Mucosa of descending colon (tissue), 3 donors: ENCODE measurements around the gene IQCF5. TPM values are rescaled to one million over a fixed set of nuclear protein-coding genes. Genes with fewer than 3 reads are reported as not detected.
A peak's percentile ranks its signal among the peaks of the same experiment; 100 is the strongest.
"Not testable (repeated sequence)": the region's sequence is repeated elsewhere in the genome, so short reads cannot be mapped to it uniquely, and the experiment has no call there.

ENCODE experiments used
- ATAC-seq: fragments of 200-7000 bp; cut with Tn5 transposase; one replicate; pipeline ENCODE4 v1.9.1; 2020; ENCODE audit warnings: mild to moderate bottlenecking, moderate library complexity
- DNase-seq, 3 donors: peaks; one replicate each; pipeline ENCODE4 v3.0.0-alpha.2; 2020
- H3K36me3 ChIP-seq: fragments of 200-600 bp; one replicate; pipeline ENCODE4 v1.8.0; 2021; ENCODE audit warnings: low read depth, mild to moderate bottlenecking
- H3K4me1 ChIP-seq: fragments of 200-600 bp; one replicate; pipeline ENCODE4 v1.8.0; 2021; ENCODE audit warnings: low read depth, mild to moderate bottlenecking
- H3K4me3 ChIP-seq: fragments of 200-600 bp; one replicate; pipeline ENCODE4 v1.8.0; 2021; ENCODE audit warnings: mild to moderate bottlenecking
- H3K9me3 ChIP-seq: fragments of 200-600 bp; one replicate; pipeline ENCODE4 v1.8.0; 2021; ENCODE audit warnings: mild to moderate bottlenecking
- CTCF ChIP-seq: fragments of 200-600 bp; IDR thresholded peaks from one replicate; pipeline ENCODE4 v1.8.0; 2022; ENCODE audit warnings: antibody characterized with exemption, mild to moderate bottlenecking
- intact Hi-C, 2 donors: fragments of 100-400 bp; cut with DNase I in 1 of 2; cut with micrococcal nuclease in 1 of 2; formaldehyde crosslinking; loops; one replicate each; pipeline versions ENCODE4 v1.11.0 to v1.11.1; 2022; cut with DNase I, micrococcal nuclease
- long read RNA-seq, 2 donors: library from polyadenylated mRNA; unstranded; transcript quantifications; one replicate each; pipeline ENCODE4 v2.0.0, GENCODE V29; 2019 to 2021
- total RNA-seq, 3 donors: library from RNA; stranded (reverse); fragmentation: NEBNext Ultra II Directional in 2 of 3; extraction: Animal tissue kit (Norgen Biotek cat#: 25700) in 2 of 3; gene quantifications; one replicate each; pipeline versions ENCODE4 v1.2.1 to v1.2.4, GENCODE V29; 2021 to 2023
- donor health status: DM: no; HTN: no; CAD: no; lungs with moderate emphysema.
- donor health status: DM: no; HTN: no; CAD: no.
- donor health status: DM: no; HTN: yes; CAD: no.

The IQCF5 gene
- not detected for total RNA-seq
- long read RNA-seq, donor 1: 0 reads
- long read RNA-seq, donor 2: 0 reads

- no peak within 1 kb of the TSS for H3K4me3 ChIP-seq
- DNase-seq: no peak
- ATAC-seq: no peak
- no peaks in the 10 kb centered on the region for H3K9me3 ChIP-seq
- no peaks in the 10 kb centered on the region for H3K4me1 ChIP-seq
- no peaks in the 10 kb centered on the region for H3K36me3 ChIP-seq
- intact Hi-C loops: no loop called here
- no peak for TF ChIP-seq CTCF
Observed at GRCh38 chr3:51875501-51875900, at the start of gene IQCF5. IQCF5 (minus strand) TSS chr3:51875601; CDS start chr3:51875531, 70 bp downstream.

GRCh38 chr3:51921081-51921578 lies 45.7 kb upstream of the IQCF5 start:
- H3K36me3 ChIP-seq: no peaks in the 10 kb centered on the region
- ATAC-seq (no peak), DNase-seq (no peak)
- H3K4me3 ChIP-seq: no peak overlapping the region
- intact Hi-C loops: no loop called here
- no peak for TF ChIP-seq CTCF
- H3K9me3 ChIP-seq: no peaks in the 10 kb centered on the region
- H3K4me1 ChIP-seq: no peaks in the 10 kb centered on the region

GRCh38 chr3:51916418-51916817 lies 41.0 kb upstream of the IQCF5 start:
- Histone ChIP-seq H3K36me3 (no peaks in the 10 kb centered on the region), H3K9me3 (no peaks in the 10 kb centered on the region), H3K4me1 (no peaks in the 10 kb centered on the region), H3K4me3 (no peak overlapping the region)
- TF ChIP-seq CTCF: no peak
- DNase-seq: no peak
- intact Hi-C loops: no loop called here
- ATAC-seq: no peak

- Histone ChIP-seq H3K9me3 (no peaks in the 10 kb centered on the region), H3K4me1 (no peaks in the 10 kb centered on the region), H3K36me3 (no peaks in the 10 kb centered on the region), H3K4me3 (no peak overlapping the region)
- DNase-seq (no peak), ATAC-seq (no peak)
- TF ChIP-seq CTCF: no peak
- intact Hi-C loops: no loop called here
Observed at GRCh38 chr3:51908026-51908425, 32.6 kb upstream of the IQCF5 start.

- peaks cover 4% of the 10 kb centered on the region for H3K4me1 ChIP-seq
- H3K9me3 ChIP-seq: no peaks in the 10 kb centered on the region
- no peak overlapping the region for H3K4me3 ChIP-seq
- no peak for ATAC-seq
- no peak for DNase-seq
- intact Hi-C loops: no loop called here
- H3K36me3 ChIP-seq: no peaks in the 10 kb centered on the region
- TF ChIP-seq CTCF: no peak
Observed at GRCh38 chr3:51904034-51904823, 28.8 kb upstream of the IQCF5 start.

GRCh38 chr3:51902361-51902760 lies 27.0 kb upstream of the IQCF5 start:
- H3K4me1 ChIP-seq, intact Hi-C loops, H3K36me3 ChIP-seq, H3K9me3 ChIP-seq, H3K4me3 ChIP-seq: not testable (repeated sequence)
- DNase-seq (peak in 1 of 3 donors; percentile 46), ATAC-seq (peak; percentile 80)

- H3K4me1 ChIP-seq, H3K4me3 ChIP-seq, ATAC-seq, H3K36me3 ChIP-seq, DNase-seq, H3K9me3 ChIP-seq, intact Hi-C loops: not testable (repeated sequence)
Observed at GRCh38 chr3:51900043-51900442, 24.6 kb upstream of the IQCF5 start.
